Neural cell (in vitro differentiated cells): Measurements from ENCODE around the gene FAM53B. TPM values are rescaled to one million over a fixed set of nuclear protein-coding genes. Genes with fewer than 3 reads are reported as not detected.

Source experiments
- H2AFZ ChIP-seq: fragments of 200-600, 300-800 bp; sonication (generic), shearing (Covaris generic); 2 replicates; pipeline ENCODE4 v1.6.0; 2014; ENCODE audit warnings: low read depth, mild to moderate bottlenecking, antibody characterized with exemption, low read length, moderate library complexity
- H3F3A ChIP-seq: fragments of 200-600 bp; shearing (Covaris generic); 2 replicates; pipeline ENCODE4 v1.6.1; 2016; ENCODE audit warnings: mild to moderate bottlenecking, moderate library complexity, mixed read lengths, antibody characterized with exemption, low read length; ENCODE audit not compliant: insufficient read depth, poor library complexity, severe bottlenecking
- H3K27ac ChIP-seq: fragments of 200-600, 300-800 bp; sonication (generic), shearing (Covaris generic); 2 replicates; pipeline ENCODE4 v1.5.1; 2014; ENCODE audit warnings: mild to moderate bottlenecking, low read length, moderate library complexity
- H3K27me3 ChIP-seq: fragments of 300-800, 200-600 bp; sonication (generic), shearing (Covaris generic); 2 replicates; pipeline ENCODE4 v1.6.0; 2014; ENCODE audit warnings: mild to moderate bottlenecking, low read depth, low read length, moderate library complexity; ENCODE audit not compliant: insufficient read depth
- H3K36me3 ChIP-seq: fragments of 300-800, 200-600 bp; sonication (generic), shearing (Covaris generic); 2 replicates; pipeline ENCODE4 v1.5.1; 2014; ENCODE audit warnings: mild to moderate bottlenecking, antibody characterized with exemption, low read length, moderate library complexity; ENCODE audit not compliant: insufficient read depth
- H3K4me2 ChIP-seq: fragments of 300-800, 200-600 bp; sonication (generic), shearing (Covaris generic); 2 replicates; pipeline ENCODE4 v1.6.0; 2014; ENCODE audit warnings: mild to moderate bottlenecking, low read length
- H3K4me3 ChIP-seq: fragments of 300-800, 200-600 bp; sonication (generic), shearing (Covaris generic); 2 replicates; pipeline ENCODE4 v1.5.1; 2014; ENCODE audit warnings: mild to moderate bottlenecking, low read length, moderate library complexity
- H3K79me2 ChIP-seq: fragments of 200-600 bp; shearing (Covaris generic); replicated peaks from 2 replicates; pipeline ENCODE4 v1.6.0; 2014; ENCODE audit warnings: mild to moderate bottlenecking, low read length, moderate library complexity; ENCODE audit not compliant: insufficient read depth
- H3K9ac ChIP-seq: fragments of 300-800, 200-600 bp; sonication (generic), shearing (Covaris generic); 2 replicates; pipeline ENCODE4 v1.6.1; 2016; ENCODE audit warnings: mild to moderate bottlenecking, low read length, mixed read lengths
- H3K9me2 ChIP-seq: fragments of 200-600 bp; shearing (Covaris generic); 2 replicates; pipeline ENCODE4 v1.6.1; 2016; ENCODE audit warnings: mild to moderate bottlenecking, low read length, mixed read lengths; ENCODE audit not compliant: insufficient read depth
- H3K9me3 ChIP-seq: fragments of 200-600, 300-800 bp; sonication (generic), shearing (Covaris generic); 2 replicates; pipeline ENCODE4 v1.6.1; 2016; ENCODE audit warnings: mild to moderate bottlenecking, mixed run types, low read length, moderate library complexity, mixed read lengths
- H4K20me1 ChIP-seq: fragments of 200-600 bp; shearing (Covaris generic); 2 replicates; pipeline ENCODE4 v1.6.1; 2016; ENCODE audit warnings: mild to moderate bottlenecking, mixed run types; ENCODE audit not compliant: insufficient read depth
- CTCF ChIP-seq: fragments of 450-650 bp; IDR thresholded peaks from 2 replicates; pipeline ENCODE4 v1.5.1; 2014; ENCODE audit warnings: antibody characterized with exemption, mild to moderate bottlenecking, moderate library complexity; ENCODE audit not compliant: poor library complexity, severe bottlenecking
- EP300 ChIP-seq: fragments of 450-650 bp; conservative IDR thresholded peaks from 2 replicates; pipeline ENCODE4 v1.6.1; 2014; ENCODE audit warnings: antibody characterized with exemption, mild to moderate bottlenecking, moderate library complexity; ENCODE audit not compliant: poor library complexity, severe bottlenecking
- EZH2 ChIP-seq: fragments of 200-600, 300-800 bp; shearing (Covaris generic), sonication (generic); IDR thresholded peaks from 2 replicates; pipeline ENCODE4 v1.6.1; 2014; ENCODE audit warnings: antibody characterized with exemption, low read length, borderline replicate concordance, mild to moderate bottlenecking; ENCODE audit not compliant: insufficient read depth, poor library complexity, severe bottlenecking
- MXI1 ChIP-seq: fragments of 450-650 bp; conservative IDR thresholded peaks from 2 replicates; pipeline ENCODE4 v1.6.1; 2014; ENCODE audit warnings: antibody characterized with exemption, mild to moderate bottlenecking; ENCODE audit not compliant: poor library complexity, severe bottlenecking
- POLR2AphosphoS5 ChIP-seq: IDR thresholded peaks from 2 replicates; pipeline ENCODE4 v1.6.1; 2012
- RAD21 ChIP-seq: fragments of 450-650 bp; conservative IDR thresholded peaks from 2 replicates; pipeline ENCODE4 v1.6.1; 2014; ENCODE audit warnings: antibody characterized with exemption, mild to moderate bottlenecking, moderate library complexity
- REST ChIP-seq: IDR thresholded peaks from 2 replicates; pipeline ENCODE4 v1.6.1; 2012; ENCODE audit warnings: borderline replicate concordance
- SMC3 ChIP-seq: fragments of 450-650 bp; conservative IDR thresholded peaks from 2 replicates; pipeline ENCODE4 v1.6.1; 2014; ENCODE audit warnings: antibody characterized with exemption, mild to moderate bottlenecking, moderate library complexity; ENCODE audit not compliant: poor library complexity
- TAF1 ChIP-seq: IDR thresholded peaks from 2 replicates; pipeline ENCODE4 v1.6.1; 2012; ENCODE audit warnings: low read depth
- polyA plus RNA-seq: library from polyadenylated mRNA; depleted of rRNA; stranded (reverse); fragments of >200 nt; gene quantifications from 2 replicates; pipeline ENCODE4 v1.2.3, GENCODE V29; 2014

Gene FAM53B
- polyA plus RNA-seq, 1 donor from 2014 or later = 21.8 TPM

GRCh38 chr10:124730790-124731189 lies 13.4 kb downstream of the FAM53B start:
- H3F3A ChIP-seq = no peaks in the 10 kb centered on the region
- no peak overlapping the region for H3K4me3 ChIP-seq
- H3K27ac ChIP-seq = no peak overlapping the region
- no peak for TF ChIP-seq EP300
- no peak for TF ChIP-seq POLR2AphosphoS5
- no peaks in the 10 kb centered on the region for H3K9me2 ChIP-seq
- H4K20me1 ChIP-seq = peaks cover 4% of the 10 kb centered on the region
- H3K9me3 ChIP-seq = no peaks in the 10 kb centered on the region
- no peak overlapping the region for H2AFZ ChIP-seq
- no peak overlapping the region for H3K4me2 ChIP-seq
- H3K9ac ChIP-seq = no peak overlapping the region
- H3K79me2 ChIP-seq = peaks cover 43% of the 10 kb centered on the region
- H3K27me3 ChIP-seq = no peaks in the 10 kb centered on the region
- no peaks in the 10 kb centered on the region for H3K36me3 ChIP-seq

GRCh38 chr10:124728830-124729661 lies 15.1 kb downstream of the FAM53B start:
- H4K20me1 ChIP-seq = peaks cover 4% of the 10 kb centered on the region
- H3K27ac ChIP-seq = no peak overlapping the region
- TF ChIP-seq RAD21 (no peak), EZH2 (no peak), CTCF (no peak), EP300 (no peak), POLR2AphosphoS5 (no peak), REST (no peak), SMC3 (no peak), MXI1 (no peak), TAF1 (no peak)
- H2AFZ ChIP-seq = no peak overlapping the region
- peaks cover 34% of the 10 kb centered on the region for H3K79me2 ChIP-seq
- H3F3A ChIP-seq = no peaks in the 10 kb centered on the region
- H3K4me2 ChIP-seq = no peak overlapping the region
- no peak overlapping the region for H3K4me3 ChIP-seq
- no peaks in the 10 kb centered on the region for H3K9me2 ChIP-seq
- no peaks in the 10 kb centered on the region for H3K9me3 ChIP-seq
- H3K9ac ChIP-seq = no peak overlapping the region
- H3K27me3 ChIP-seq = no peaks in the 10 kb centered on the region
- H3K36me3 ChIP-seq = no peaks in the 10 kb centered on the region
